HepG2 (cell line): ENCODE data around the gene FDXACB1. TPM values are rescaled to one million over a fixed set of nuclear protein-coding genes. Genes with fewer than 3 reads are reported as not detected.

Source experiments
- EED ChIP-seq: sonication (generic); formaldehyde crosslinking; IDR thresholded peaks from 2 replicates; pipeline ENCODE4 v1.5.0; 2020; ENCODE audit warnings: mild to moderate bottlenecking, missing genetic modification reagents
- ELF1 ChIP-seq: sonication (generic); formaldehyde crosslinking; IDR thresholded peaks from 2 replicates; pipeline ENCODE4 v1.4.0; 2020; ENCODE audit warnings: missing genetic modification reagents
- GTF3A ChIP-seq: sonication (generic); formaldehyde crosslinking; conservative IDR thresholded peaks from 2 replicates; pipeline ENCODE4 v1.4.0; 2020; ENCODE audit warnings: mild to moderate bottlenecking, missing genetic modification reagents
- HIVEP1 ChIP-seq: sonication (generic); formaldehyde crosslinking; IDR thresholded peaks from 2 replicates; pipeline ENCODE4 v1.4.0; 2020; ENCODE audit warnings: mild to moderate bottlenecking, missing genetic modification reagents
- MTERF4 ChIP-seq: sonication (generic); formaldehyde crosslinking; IDR thresholded peaks from 2 replicates; pipeline ENCODE4 v1.8.0; 2023; ENCODE audit warnings: mild to moderate bottlenecking, missing genetic modification reagents
- MYPOP ChIP-seq: sonication (generic); formaldehyde crosslinking; IDR thresholded peaks from 2 replicates; pipeline ENCODE4 v1.8.1; 2023; ENCODE audit warnings: mild to moderate bottlenecking, moderate library complexity, missing genetic modification reagents
- PHF5A ChIP-seq: IDR thresholded peaks from one replicate; pipeline ENCODE4 v1.6.1; 2018; ENCODE audit warnings: low read depth, missing genetic modification reagents; ENCODE audit not compliant: unreplicated experiment
- TMF1 ChIP-seq: sonication (generic); formaldehyde crosslinking; IDR thresholded peaks from 2 replicates; pipeline ENCODE4 v1.8.1; 2022; ENCODE audit warnings: low read depth, missing genetic modification reagents
- YEATS4 ChIP-seq: sonication (generic); formaldehyde crosslinking; IDR thresholded peaks from 2 replicates; pipeline ENCODE4 v1.4.0; 2020; ENCODE audit warnings: missing genetic modification reagents, borderline replicate concordance
- ZBTB34 ChIP-seq: sonication (generic); formaldehyde crosslinking; IDR thresholded peaks from 2 replicates; pipeline ENCODE4 v1.8.0; 2022; ENCODE audit warnings: mild to moderate bottlenecking, missing genetic modification reagents
- ZBTB46 ChIP-seq: sonication (generic); formaldehyde crosslinking; IDR thresholded peaks from 2 replicates; pipeline ENCODE4 v1.4.0; 2020; ENCODE audit warnings: mild to moderate bottlenecking, missing genetic modification reagents, borderline replicate concordance
- ZFP82 ChIP-seq: sonication (generic); formaldehyde crosslinking; IDR thresholded peaks from 2 replicates; pipeline ENCODE4 v1.5.1; 2020; ENCODE audit warnings: mild to moderate bottlenecking, missing genetic modification reagents, borderline replicate concordance
- ZFX ChIP-seq: sonication (generic); formaldehyde crosslinking; IDR thresholded peaks from 2 replicates; pipeline ENCODE4 v1.4.0; 2020; ENCODE audit warnings: mild to moderate bottlenecking, low read depth, missing genetic modification reagents, moderate library complexity
- ZNF124 ChIP-seq: sonication (generic); formaldehyde crosslinking; IDR thresholded peaks from 2 replicates; pipeline ENCODE4 v1.4.0; 2020; ENCODE audit warnings: missing genetic modification reagents
- polyA plus RNA-seq, 8 experiments: library from polyadenylated mRNA; depleted of rRNA in 3 of 8; stranded (reverse) in 7 of 8; unstranded in 1 of 8; fragments of >200 nt; fragmentation: Illumina TruSeq in 4 of 8; extraction: Trizol in 4 of 8; gene quantifications; 2 replicates each; pipeline versions ENCODE4 v1.2.1 to v1.2.3, GENCODE V29; 2011 to 2016; ENCODE audit warnings: low read depth in 4 of 8, missing spikeins in 1 of 8, mixed read lengths in 1 of 8; ENCODE audit not compliant: insufficient read depth in 1 of 8
- total RNA-seq, 5 experiments: library from RNA; depleted of rRNA; stranded (reverse); fragments of >200 nt; fragmentation: Illumina TruSeq; extraction: Trizol; gene quantifications; 2 replicates each; pipeline ENCODE4 v1.2.3, GENCODE V29; 2016; ENCODE audit warnings: low read depth in 1 of 5
- TF ChIP-seq, protein P1 (sequence below): sonication (generic); formaldehyde crosslinking; IDR thresholded peaks from 2 replicates; pipeline ENCODE4 v1.5.0; 2020; ENCODE audit warnings: mild to moderate bottlenecking, missing genetic modification reagents
- TF ChIP-seq, protein P2 (sequence below): sonication (generic); formaldehyde crosslinking; conservative IDR thresholded peaks from 2 replicates; pipeline ENCODE4 v1.8.0; 2022; ENCODE audit warnings: mild to moderate bottlenecking, moderate library complexity, missing genetic modification reagents

The FDXACB1 gene
- total and polyA plus RNA-seq, 2 of the 13 experiments (the other 11 are each of a cell fraction or from before 2014, with no cell fraction given), result 1.1 to 3.4 TPM

DNA sequence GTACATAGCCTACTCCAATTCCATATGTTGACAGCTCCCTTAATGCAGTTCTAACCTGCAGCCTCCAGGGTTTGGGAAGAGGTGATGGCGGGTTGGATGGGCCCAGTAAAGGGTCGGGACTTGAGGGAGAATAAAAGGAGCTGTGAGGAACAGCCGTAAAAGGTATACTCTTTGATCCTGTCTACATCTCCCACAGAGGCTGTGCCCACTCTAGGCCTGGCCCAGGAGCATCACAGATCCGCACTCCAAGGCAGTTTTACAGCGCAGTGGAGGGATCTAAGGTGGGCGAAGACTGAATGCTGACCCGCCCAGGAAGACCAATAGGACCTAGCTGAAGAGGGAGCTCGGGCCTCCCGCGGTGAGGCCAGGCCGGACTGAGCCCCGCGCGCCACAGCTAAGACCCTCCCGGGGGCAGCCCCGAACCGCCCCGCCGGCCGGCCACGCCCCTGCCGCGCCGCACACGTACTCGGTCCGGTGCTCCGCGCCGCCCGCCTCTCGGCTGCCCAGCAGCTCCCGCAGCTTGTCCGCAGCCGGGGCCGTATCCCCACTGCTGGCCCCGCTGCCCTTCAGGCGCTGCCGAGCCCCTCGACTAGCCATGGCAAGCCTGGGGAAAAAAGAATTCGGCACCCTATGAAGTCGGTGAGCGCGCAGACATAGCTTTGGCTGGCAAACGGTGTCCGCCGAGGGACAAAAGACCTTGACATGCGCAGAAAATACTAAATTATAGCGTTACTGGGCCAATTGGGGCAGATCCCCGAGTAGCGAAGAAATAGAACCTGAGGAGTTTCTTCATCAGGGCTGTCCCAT is 7.9 kb downstream of the FDXACB1 start, which contains the start of gene ALG9 (continued):
- TF ChIP-seq, protein P1, sequence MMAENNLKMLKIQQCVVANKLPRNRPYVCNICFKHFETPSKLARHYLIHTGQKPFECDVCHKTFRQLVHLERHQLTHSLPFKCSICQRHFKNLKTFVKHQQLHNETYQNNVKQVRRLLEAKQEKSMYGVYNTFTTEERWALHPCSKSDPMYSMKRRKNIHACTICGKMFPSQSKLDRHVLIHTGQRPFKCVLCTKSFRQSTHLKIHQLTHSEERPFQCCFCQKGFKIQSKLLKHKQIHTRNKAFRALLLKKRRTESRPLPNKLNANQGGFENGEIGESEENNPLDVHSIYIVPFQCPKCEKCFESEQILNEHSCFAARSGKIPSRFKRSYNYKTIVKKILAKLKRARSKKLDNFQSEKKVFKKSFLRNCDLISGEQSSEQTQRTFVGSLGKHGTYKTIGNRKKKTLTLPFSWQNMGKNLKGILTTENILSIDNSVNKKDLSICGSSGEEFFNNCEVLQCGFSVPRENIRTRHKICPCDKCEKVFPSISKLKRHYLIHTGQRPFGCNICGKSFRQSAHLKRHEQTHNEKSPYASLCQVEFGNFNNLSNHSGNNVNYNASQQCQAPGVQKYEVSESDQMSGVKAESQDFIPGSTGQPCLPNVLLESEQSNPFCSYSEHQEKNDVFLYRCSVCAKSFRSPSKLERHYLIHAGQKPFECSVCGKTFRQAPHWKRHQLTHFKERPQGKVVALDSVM (CRISPR knock-in tag), result peak; percentile 88
- TF ChIP-seq ZFX (CRISPR knock-in tag), result peak; percentile 96
- no peak for TF ChIP-seq ZBTB46 (CRISPR knock-in tag)
- TF ChIP-seq YEATS4 (CRISPR knock-in tag), result peak; percentile 94
- 0 out of 2 replicates have a peak, but pooled peaks have one; percentile 40 for TF ChIP-seq HIVEP1 (CRISPR knock-in tag)
- 0 out of 2 replicates have a peak, but pooled peaks have one; percentile 29 for TF ChIP-seq ELF1
- peak; percentile 75; the same call in 1 of the 2 replicates for TF ChIP-seq ZBTB34 (CRISPR knock-in tag)
- peak; percentile 27; the same call in 1 of the 2 replicates for TF ChIP-seq MYPOP (CRISPR knock-in tag)
- peak; percentile 76 for TF ChIP-seq MTERF4 (CRISPR knock-in tag)
- TF ChIP-seq, protein P2, sequence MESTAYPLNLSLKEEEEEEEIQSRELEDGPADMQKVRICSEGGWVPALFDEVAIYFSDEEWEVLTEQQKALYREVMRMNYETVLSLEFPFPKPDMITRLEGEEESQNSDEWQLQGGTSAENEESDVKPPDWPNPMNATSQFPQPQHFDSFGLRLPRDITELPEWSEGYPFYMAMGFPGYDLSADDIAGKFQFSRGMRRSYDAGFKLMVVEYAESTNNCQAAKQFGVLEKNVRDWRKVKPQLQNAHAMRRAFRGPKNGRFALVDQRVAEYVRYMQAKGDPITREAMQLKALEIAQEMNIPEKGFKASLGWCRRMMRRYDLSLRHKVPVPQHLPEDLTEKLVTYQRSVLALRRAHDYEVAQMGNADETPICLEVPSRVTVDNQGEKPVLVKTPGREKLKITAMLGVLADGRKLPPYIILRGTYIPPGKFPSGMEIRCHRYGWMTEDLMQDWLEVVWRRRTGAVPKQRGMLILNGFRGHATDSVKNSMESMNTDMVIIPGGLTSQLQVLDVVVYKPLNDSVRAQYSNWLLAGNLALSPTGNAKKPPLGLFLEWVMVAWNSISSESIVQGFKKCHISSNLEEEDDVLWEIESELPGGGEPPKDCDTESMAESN, result 0 out of 2 replicates have a peak, but pooled peaks have one; percentile 33
- TF ChIP-seq ZNF124, result peak; percentile 46; the same call in 1 of the 2 replicates
- peak; percentile 12 for TF ChIP-seq PHF5A (CRISPR knock-in tag)
- peak; percentile 67; the same call in 1 of the 2 replicates for TF ChIP-seq EED (CRISPR knock-in tag)
- no peak; the same call in 1 of the 2 replicates for TF ChIP-seq ZFP82 (CRISPR knock-in tag)
- TF ChIP-seq GTF3A (CRISPR knock-in tag), result no peak
- peak; percentile 80; the same call in 1 of the 2 replicates for TF ChIP-seq TMF1 (CRISPR knock-in tag)
